Anterior cingulate cortex (tissue), 58 donors: ENCODE data around the gene NKPD1.
A peak's percentile ranks its signal among the peaks of the same experiment; 100 is the strongest.

ENCODE experiments used
- DNase-seq, 58 donors: peaks; one replicate each; lab custom pipeline; 2025; lab: John Stamatoyannopoulos, UW

NKPD1 gene

GRCh38 chr19:45141203-45141900, 19.4 kb downstream of the NKPD1 start:
- DNase-seq = peak in 3 of 58 donors; percentile 19 to 47 (median 21)

GRCh38 chr19:45140533-45140932, 20.2 kb downstream of the NKPD1 start:
- no peak for DNase-seq

GRCh38 chr19:45140144-45140503, 20.7 kb downstream of the NKPD1 start:
- no peak for DNase-seq

- DNase-seq = no peak
Measured at GRCh38 chr19:45139286-45140143, 21.3 kb downstream of the NKPD1 start.

GRCh38 chr19:45138303-45138751, 22.5 kb downstream of the NKPD1 start:
- DNase-seq = no peak

GRCh38 chr19:45137179-45137761, 23.5 kb downstream of the NKPD1 start:
- DNase-seq = peak in 31 of 58 donors; percentile 6 to 40 (median 25)

- no peak for DNase-seq
Measured at GRCh38 chr19:45136507-45137178, 24.1 kb downstream of the NKPD1 start.

GRCh38 chr19:45135176-45135885, 25.5 kb downstream of the NKPD1 start:
- peak in 1 of 58 donors; percentile 6 for DNase-seq

GRCh38 chr19:45133661-45134060, 27.1 kb downstream of the NKPD1 start:
- no peak for DNase-seq

- DNase-seq = peak in 42 of 58 donors; percentile 5 to 77 (median 46)
Measured at GRCh38 chr19:45130888-45131615, 29.7 kb downstream of the NKPD1 start.

GRCh38 chr19:45130236-45130635, 30.5 kb downstream of the NKPD1 start:
- DNase-seq = no peak

GRCh38 chr19:45128806-45129205, 32.0 kb downstream of the NKPD1 start:
- no peak for DNase-seq

- no peak for DNase-seq
Measured at GRCh38 chr19:45128146-45128545, 32.6 kb downstream of the NKPD1 start.

- no peak for DNase-seq
Measured at GRCh38 chr19:45126654-45127053, 34.1 kb downstream of the NKPD1 start.

- DNase-seq = peak in 24 of 58 donors; percentile 2 to 57 (median 20)
Measured at GRCh38 chr19:45125975-45126493, 34.7 kb downstream of the NKPD1 start.

- no peak for DNase-seq
Measured at GRCh38 chr19:45125360-45125759, 35.4 kb downstream of the NKPD1 start.

- DNase-seq = no peak
Measured at GRCh38 chr19:45124021-45124420, 36.8 kb downstream of the NKPD1 start.

- DNase-seq = no peak
Measured at GRCh38 chr19:45123440-45123850, 37.3 kb downstream of the NKPD1 start.

GRCh38 chr19:45122832-45123231, 38.0 kb downstream of the NKPD1 start:
- peak in 1 of 58 donors; percentile 13 for DNase-seq
